Endodermal cell (in vitro differentiated cells): ENCODE measurements around the gene NUP210. TPM values are rescaled to one million over a fixed set of nuclear protein-coding genes. Genes with fewer than 3 reads are reported as not detected.

Experiments used
- DNase-seq: peaks from one replicate; pipeline ENCODE4 v3.0.0-alpha.2; 2017
- H3K27ac ChIP-seq: 2 replicates; pipeline ENCODE4 v1.5.1; 2013; ENCODE audit warnings: mild to moderate bottlenecking, low read depth, low read length, moderate library complexity
- H3K27me3 ChIP-seq: 2 replicates; pipeline ENCODE4 v1.6.1; 2013; ENCODE audit warnings: mild to moderate bottlenecking, low read length, moderate library complexity; ENCODE audit not compliant: insufficient read depth, control insufficient read depth, poor library complexity, severe bottlenecking
- H3K36me3 ChIP-seq: 2 replicates; pipeline ENCODE4 v1.7.0; 2013; ENCODE audit warnings: mild to moderate bottlenecking, low read length, moderate library complexity; ENCODE audit not compliant: control insufficient read depth, insufficient read depth
- H3K4me1 ChIP-seq: one replicate; pipeline ENCODE4 v1.7.0; 2013; ENCODE audit warnings: low read length; ENCODE audit not compliant: control insufficient read depth, insufficient read depth
- H3K4me3 ChIP-seq: 2 replicates; pipeline ENCODE4 v1.5.1; 2013; ENCODE audit warnings: mild to moderate bottlenecking, low read length, moderate library complexity
- H3K9ac ChIP-seq: 2 replicates; pipeline ENCODE4 v1.6.1; 2013; ENCODE audit warnings: mild to moderate bottlenecking, low read length, moderate library complexity; ENCODE audit not compliant: poor library complexity, severe bottlenecking; ENCODE audit errors: extremely low read depth
- H3K9me3 ChIP-seq: 2 replicates; pipeline ENCODE4 v1.6.1; 2013; ENCODE audit warnings: mild to moderate bottlenecking, low read length, moderate library complexity; ENCODE audit not compliant: control insufficient read depth
- H3K27ac Mint-ChIP-seq: 2 replicates; pipeline ENCODE4 v1.8.0; 2020; ENCODE audit warnings: mixed read lengths
- H3K27me3 Mint-ChIP-seq: 2 replicates; pipeline ENCODE4 v1.8.0; 2021; ENCODE audit warnings: mild to moderate bottlenecking, mixed read lengths; ENCODE audit not compliant: insufficient read depth
- H3K36me3 Mint-ChIP-seq: 2 replicates; pipeline ENCODE4 v1.8.0; 2020; ENCODE audit warnings: low read depth, mixed read lengths
- H3K4me1 Mint-ChIP-seq: 2 replicates; pipeline ENCODE4 v1.8.0; 2020; ENCODE audit warnings: mixed read lengths
- H3K4me3 Mint-ChIP-seq: 2 replicates; pipeline ENCODE4 v1.8.0; 2020; ENCODE audit warnings: mild to moderate bottlenecking, moderate library complexity, mixed read lengths
- H3K9me3 Mint-ChIP-seq: 2 replicates; pipeline ENCODE4 v1.8.0; 2020; ENCODE audit warnings: mild to moderate bottlenecking, mixed read lengths
- CTCF ChIP-seq: fragments of 200-600 bp; sonication (generic); conservative IDR thresholded peaks from 2 replicates; pipeline ENCODE4 v1.5.0; 2021; ENCODE audit warnings: antibody characterized with exemption, mild to moderate bottlenecking
- WGBS, 2 experiments: methylation state at CpG; one replicate each; pipeline versions ENCODE4 v1.1.5 to v1.1.7; 2013; ENCODE audit warnings: missing lambda C conversion rate in 2 of 2, mixed read lengths in 1 of 2; ENCODE audit not compliant: insufficient coverage in 1 of 2, insufficient read length in 1 of 2; 5-methylcytosine and 5-hydroxymethylcytosine counted together
- total RNA-seq, 2 donors: library from RNA; stranded (reverse); fragmentation: NEBNext Ultra II Directional in 1 of 2; extraction: Animal tissue kit (Norgen Biotek cat#: 25700) in 1 of 2; gene quantifications; 2 replicates in 1 of 2; 3 replicates in 1 of 2; pipeline ENCODE4 v1.2.1, GENCODE V29; 2021

The NUP210 gene
- total RNA-seq, 2 donors from 2014 or later, result 43.0 to 62.3 TPM

- Histone ChIP-seq H3K27me3 (no peaks in the 10 kb centered on the region), H3K9ac (no peak overlapping the region), H3K9me3 (no peaks in the 10 kb centered on the region), H3K27ac (no peak overlapping the region), H3K4me1 (peaks cover 4% of the 10 kb centered on the region), H3K4me3 (no peak overlapping the region), H3K36me3 (no peaks in the 10 kb centered on the region)
- DNase-seq, result no peak
- WGBS, 2 experiments, result 79 to 92% methylated on average over 2 to 3 of the region's 3 CpGs
- H3K36me3 Mint-ChIP-seq, result no peaks in the 10 kb centered on the region
- H3K27me3 Mint-ChIP-seq, result no peaks in the 10 kb centered on the region
- H3K4me1 Mint-ChIP-seq, result peaks cover 9% of the 10 kb centered on the region
- no peak overlapping the region for H3K27ac Mint-ChIP-seq
- no peak overlapping the region for H3K4me3 Mint-ChIP-seq
- no peak for TF ChIP-seq CTCF
- no peaks in the 10 kb centered on the region for H3K9me3 Mint-ChIP-seq
Measured at GRCh38 chr3:13292375-13292774, 127.7 kb downstream of the NUP210 start.

DNA sequence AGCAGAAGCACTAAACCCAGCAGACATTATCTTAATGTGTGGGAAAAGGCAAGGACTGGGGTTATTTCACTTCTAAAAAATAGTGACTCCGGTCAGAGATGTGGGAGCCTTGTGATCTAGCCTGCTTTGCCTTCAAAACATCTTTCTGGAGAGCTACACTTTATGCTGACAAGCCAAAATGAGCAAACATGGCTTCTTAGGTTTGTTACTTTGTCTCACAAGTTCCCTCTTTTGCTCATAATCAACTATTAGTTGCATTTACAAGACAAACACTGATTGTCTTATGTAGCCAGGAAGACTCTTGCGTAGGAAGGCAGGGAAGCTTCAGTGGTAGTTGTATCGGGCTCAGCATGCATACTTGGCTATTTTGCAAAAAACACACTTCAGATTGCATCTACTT lies 129.2 kb downstream of the NUP210 start:
- Mint-ChIP-seq H3K27ac (no peak overlapping the region), H3K4me3 (no peak overlapping the region), H3K4me1 (no peaks in the 10 kb centered on the region), H3K27me3 (peaks cover 3% of the 10 kb centered on the region), H3K9me3 (peaks cover 6% of the 10 kb centered on the region), H3K36me3 (no peaks in the 10 kb centered on the region)
- H3K4me3 ChIP-seq, result no peak overlapping the region
- no peak for DNase-seq
- H3K27me3 ChIP-seq, result no peaks in the 10 kb centered on the region
- peaks cover 7% of the 10 kb centered on the region for H3K9me3 ChIP-seq
- WGBS, 2 experiments, result 85 to 100% methylated on average over 1 to 3 of the region's 3 CpGs
- no peak overlapping the region for H3K9ac ChIP-seq
- no peak for TF ChIP-seq CTCF
- H3K4me1 ChIP-seq, result no peaks in the 10 kb centered on the region
- no peaks in the 10 kb centered on the region for H3K36me3 ChIP-seq
- H3K27ac ChIP-seq, result no peak overlapping the region

DNA sequence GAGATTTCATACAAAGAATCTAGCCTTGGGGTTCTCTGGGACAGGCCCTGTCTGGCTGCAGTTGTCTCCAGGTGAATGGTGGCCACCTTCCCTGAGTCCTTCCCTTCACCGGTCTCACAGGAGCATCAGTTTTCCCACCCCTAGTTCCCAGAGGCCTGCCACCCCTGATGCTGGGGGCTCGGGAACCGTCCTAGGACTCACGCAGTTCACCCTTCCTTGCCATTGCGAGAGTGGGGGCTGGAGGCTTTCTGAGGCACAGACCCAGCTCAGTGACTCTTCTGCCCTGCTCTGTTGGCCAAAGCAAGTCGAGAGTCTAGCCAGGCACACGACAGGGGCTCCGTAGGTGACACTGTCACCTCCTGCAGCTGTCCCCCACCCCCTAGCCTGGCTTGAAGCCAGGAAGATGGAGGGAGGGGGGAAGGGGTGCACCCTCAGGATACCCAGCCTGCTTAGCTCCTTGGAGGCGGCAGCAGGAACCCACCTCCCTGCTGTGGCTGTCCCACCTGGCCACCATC lies 130.3 kb downstream of the NUP210 start:
- Histone ChIP-seq H3K36me3 (no peaks in the 10 kb centered on the region), H3K4me1 (no peaks in the 10 kb centered on the region), H3K4me3 (no peak overlapping the region), H3K27ac (no peak overlapping the region), H3K27me3 (no peaks in the 10 kb centered on the region), H3K9ac (no peak overlapping the region), H3K9me3 (peaks cover 7% of the 10 kb centered on the region)
- Mint-ChIP-seq H3K27ac (no peak overlapping the region), H3K36me3 (no peaks in the 10 kb centered on the region), H3K9me3 (peaks cover 11% of the 10 kb centered on the region), H3K4me3 (no peak overlapping the region), H3K4me1 (no peaks in the 10 kb centered on the region), H3K27me3 (peaks cover 5% of the 10 kb centered on the region)
- no peak for TF ChIP-seq CTCF
- WGBS, 2 experiments, result 92 to 97% methylated on average over 5 to 9 of the region's 9 CpGs
- no peak for DNase-seq
